SK-N-SH (cell line): ENCODE data around the gene TMEM11.

ENCODE experiments used
- RFX5 ChIP-seq: IDR thresholded peaks from 2 replicates; pipeline ENCODE4 v1.6.1; 2012; ENCODE audit warnings: mild to moderate bottlenecking, improper control_type of control experiment, low read length
- SMC3 ChIP-seq: IDR thresholded peaks from 2 replicates; pipeline ENCODE4 v1.6.1; 2012; ENCODE audit warnings: low read depth, low read length, improper control_type of control experiment
- TAF1 ChIP-seq: IDR thresholded peaks from 2 replicates; pipeline ENCODE4 v1.6.1; 2012; ENCODE audit warnings: low read depth, mild to moderate bottlenecking, low read length, moderate library complexity, borderline replicate concordance
- TF ChIP-seq, protein P1 (sequence below): fragments of 200-600 bp; sonication (generic); IDR thresholded peaks from 2 replicates; pipeline ENCODE4 v1.6.1; 2017; ENCODE audit warnings: antibody characterized with exemption, mild to moderate bottlenecking, moderate library complexity
- TF ChIP-seq, protein P2 (sequence below): IDR thresholded peaks from 2 replicates; pipeline ENCODE4 v1.6.1; 2012; ENCODE audit warnings: mild to moderate bottlenecking, low read depth, low read length, moderate library complexity

DNA sequence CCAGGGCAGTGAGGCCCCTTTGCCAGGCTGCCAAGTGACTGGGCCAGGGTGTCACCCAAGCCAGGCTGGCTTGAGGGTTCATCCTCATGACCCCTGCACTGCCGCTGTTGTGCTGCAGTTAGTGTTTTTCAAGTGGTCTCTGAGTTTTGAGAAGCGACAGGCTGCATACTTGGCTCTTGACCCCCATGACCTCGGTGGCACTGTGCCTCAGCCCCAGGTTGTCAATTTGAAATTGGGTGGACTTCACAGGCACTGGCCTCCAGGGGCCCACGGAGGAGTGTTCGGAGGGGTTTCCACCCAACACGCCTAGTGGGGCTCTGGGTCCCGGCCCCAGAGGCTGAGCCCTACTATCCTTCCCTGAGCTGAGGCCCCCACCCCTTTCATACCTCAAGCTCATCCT lies 44.5 kb downstream of the TMEM11 start:
- no peak for TF ChIP-seq SMC3
- TF ChIP-seq, protein P1, sequence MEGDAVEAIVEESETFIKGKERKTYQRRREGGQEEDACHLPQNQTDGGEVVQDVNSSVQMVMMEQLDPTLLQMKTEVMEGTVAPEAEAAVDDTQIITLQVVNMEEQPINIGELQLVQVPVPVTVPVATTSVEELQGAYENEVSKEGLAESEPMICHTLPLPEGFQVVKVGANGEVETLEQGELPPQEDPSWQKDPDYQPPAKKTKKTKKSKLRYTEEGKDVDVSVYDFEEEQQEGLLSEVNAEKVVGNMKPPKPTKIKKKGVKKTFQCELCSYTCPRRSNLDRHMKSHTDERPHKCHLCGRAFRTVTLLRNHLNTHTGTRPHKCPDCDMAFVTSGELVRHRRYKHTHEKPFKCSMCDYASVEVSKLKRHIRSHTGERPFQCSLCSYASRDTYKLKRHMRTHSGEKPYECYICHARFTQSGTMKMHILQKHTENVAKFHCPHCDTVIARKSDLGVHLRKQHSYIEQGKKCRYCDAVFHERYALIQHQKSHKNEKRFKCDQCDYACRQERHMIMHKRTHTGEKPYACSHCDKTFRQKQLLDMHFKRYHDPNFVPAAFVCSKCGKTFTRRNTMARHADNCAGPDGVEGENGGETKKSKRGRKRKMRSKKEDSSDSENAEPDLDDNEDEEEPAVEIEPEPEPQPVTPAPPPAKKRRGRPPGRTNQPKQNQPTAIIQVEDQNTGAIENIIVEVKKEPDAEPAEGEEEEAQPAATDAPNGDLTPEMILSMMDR, result no peak
- no peak for TF ChIP-seq TAF1
- TF ChIP-seq, protein P2, sequence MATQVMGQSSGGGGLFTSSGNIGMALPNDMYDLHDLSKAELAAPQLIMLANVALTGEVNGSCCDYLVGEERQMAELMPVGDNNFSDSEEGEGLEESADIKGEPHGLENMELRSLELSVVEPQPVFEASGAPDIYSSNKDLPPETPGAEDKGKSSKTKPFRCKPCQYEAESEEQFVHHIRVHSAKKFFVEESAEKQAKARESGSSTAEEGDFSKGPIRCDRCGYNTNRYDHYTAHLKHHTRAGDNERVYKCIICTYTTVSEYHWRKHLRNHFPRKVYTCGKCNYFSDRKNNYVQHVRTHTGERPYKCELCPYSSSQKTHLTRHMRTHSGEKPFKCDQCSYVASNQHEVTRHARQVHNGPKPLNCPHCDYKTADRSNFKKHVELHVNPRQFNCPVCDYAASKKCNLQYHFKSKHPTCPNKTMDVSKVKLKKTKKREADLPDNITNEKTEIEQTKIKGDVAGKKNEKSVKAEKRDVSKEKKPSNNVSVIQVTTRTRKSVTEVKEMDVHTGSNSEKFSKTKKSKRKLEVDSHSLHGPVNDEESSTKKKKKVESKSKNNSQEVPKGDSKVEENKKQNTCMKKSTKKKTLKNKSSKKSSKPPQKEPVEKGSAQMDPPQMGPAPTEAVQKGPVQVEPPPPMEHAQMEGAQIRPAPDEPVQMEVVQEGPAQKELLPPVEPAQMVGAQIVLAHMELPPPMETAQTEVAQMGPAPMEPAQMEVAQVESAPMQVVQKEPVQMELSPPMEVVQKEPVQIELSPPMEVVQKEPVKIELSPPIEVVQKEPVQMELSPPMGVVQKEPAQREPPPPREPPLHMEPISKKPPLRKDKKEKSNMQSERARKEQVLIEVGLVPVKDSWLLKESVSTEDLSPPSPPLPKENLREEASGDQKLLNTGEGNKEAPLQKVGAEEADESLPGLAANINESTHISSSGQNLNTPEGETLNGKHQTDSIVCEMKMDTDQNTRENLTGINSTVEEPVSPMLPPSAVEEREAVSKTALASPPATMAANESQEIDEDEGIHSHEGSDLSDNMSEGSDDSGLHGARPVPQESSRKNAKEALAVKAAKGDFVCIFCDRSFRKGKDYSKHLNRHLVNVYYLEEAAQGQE, result no peak
- no peak for TF ChIP-seq RFX5
